ENCODE results near the gene SPAG5.
A peak's percentile ranks its signal among the peaks of the same experiment; 100 is the strongest.

The SPAG5 gene

DNA sequence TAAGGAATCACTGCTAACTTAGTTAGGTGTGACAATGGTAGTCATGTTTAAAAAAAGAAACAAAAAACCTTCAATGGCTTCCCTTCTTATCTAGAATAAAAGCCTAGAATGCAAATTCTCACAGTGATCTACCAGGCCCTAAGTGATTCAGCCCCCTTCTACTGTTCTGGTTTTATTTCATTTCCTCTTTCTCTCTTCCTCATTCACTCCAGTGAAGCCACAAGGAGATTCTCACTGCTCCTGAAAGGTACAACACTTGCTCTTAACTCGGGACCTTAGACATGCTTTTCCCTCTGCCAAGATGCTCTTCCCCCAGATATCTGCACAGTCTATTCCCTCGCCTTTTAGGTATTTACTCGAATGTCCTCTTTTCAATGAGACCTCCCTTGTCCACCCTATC is 31.2 kb downstream of the SPAG5 start:
- H3K9me3 ChIP-seq (replicated peaks; ENCODE audit: insufficient read depth, low read length) = no peaks in the 10 kb centered on the region
- no peaks in the 10 kb centered on the region; the same call in 1 of the 2 replicates for H4K20me1 ChIP-seq (ENCODE audit: insufficient read depth, low read length)
- H2AFZ ChIP-seq (ENCODE audit: low read length) = no peak overlapping the region
- H3K9me2 ChIP-seq (replicated peaks; ENCODE audit: insufficient read depth, low read length) = no peaks in the 10 kb centered on the region
- TF ChIP-seq, protein P1, sequence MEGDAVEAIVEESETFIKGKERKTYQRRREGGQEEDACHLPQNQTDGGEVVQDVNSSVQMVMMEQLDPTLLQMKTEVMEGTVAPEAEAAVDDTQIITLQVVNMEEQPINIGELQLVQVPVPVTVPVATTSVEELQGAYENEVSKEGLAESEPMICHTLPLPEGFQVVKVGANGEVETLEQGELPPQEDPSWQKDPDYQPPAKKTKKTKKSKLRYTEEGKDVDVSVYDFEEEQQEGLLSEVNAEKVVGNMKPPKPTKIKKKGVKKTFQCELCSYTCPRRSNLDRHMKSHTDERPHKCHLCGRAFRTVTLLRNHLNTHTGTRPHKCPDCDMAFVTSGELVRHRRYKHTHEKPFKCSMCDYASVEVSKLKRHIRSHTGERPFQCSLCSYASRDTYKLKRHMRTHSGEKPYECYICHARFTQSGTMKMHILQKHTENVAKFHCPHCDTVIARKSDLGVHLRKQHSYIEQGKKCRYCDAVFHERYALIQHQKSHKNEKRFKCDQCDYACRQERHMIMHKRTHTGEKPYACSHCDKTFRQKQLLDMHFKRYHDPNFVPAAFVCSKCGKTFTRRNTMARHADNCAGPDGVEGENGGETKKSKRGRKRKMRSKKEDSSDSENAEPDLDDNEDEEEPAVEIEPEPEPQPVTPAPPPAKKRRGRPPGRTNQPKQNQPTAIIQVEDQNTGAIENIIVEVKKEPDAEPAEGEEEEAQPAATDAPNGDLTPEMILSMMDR (IDR thresholded peaks at IDR 0.05; ENCODE audit: low read length) = no peak
- TF ChIP-seq EZH2 (optimal IDR thresholded peaks at IDR 0.05; ENCODE audit: low read depth, low read length) = no peak
- no peak for TF ChIP-seq EZH2phosphoT487 (IDR thresholded peaks at IDR 0.05; ENCODE audit: low read length)
- no peaks in the 10 kb centered on the region for H3K27me3 ChIP-seq (replicated peaks; ENCODE audit: insufficient read depth, low read length)
- no peak overlapping the region for H3K4me3 ChIP-seq (ENCODE audit: low read length)
- no peak overlapping the region for H3K9ac ChIP-seq (ENCODE audit: low read length)
- H3F3A ChIP-seq (ENCODE audit: insufficient read depth, low read length) = 0 out of 2 replicates have a peak, but pooled peaks cover 15% of the 10 kb centered on the region
- no peaks in the 10 kb centered on the region; the same call in 1 of the 2 replicates for H3K36me3 ChIP-seq (replicated peaks; ENCODE audit: insufficient read depth, low read length)
- peaks cover 26% of the 10 kb centered on the region for H3K4me1 ChIP-seq (ENCODE audit: low read length)
- H3K4me2 ChIP-seq (ENCODE audit: low read depth, low read length) = peak overlapping the region; percentile 41; the same call in 1 of the 2 replicates
- H3K79me2 ChIP-seq (ENCODE audit: low read length) = peaks cover 67% of the 10 kb centered on the region
- H3K27ac ChIP-seq (ENCODE audit: low read length) = peak overlapping the region; percentile 33; the same call in 1 of the 2 replicates
- DNase-seq = no peak

DNA sequence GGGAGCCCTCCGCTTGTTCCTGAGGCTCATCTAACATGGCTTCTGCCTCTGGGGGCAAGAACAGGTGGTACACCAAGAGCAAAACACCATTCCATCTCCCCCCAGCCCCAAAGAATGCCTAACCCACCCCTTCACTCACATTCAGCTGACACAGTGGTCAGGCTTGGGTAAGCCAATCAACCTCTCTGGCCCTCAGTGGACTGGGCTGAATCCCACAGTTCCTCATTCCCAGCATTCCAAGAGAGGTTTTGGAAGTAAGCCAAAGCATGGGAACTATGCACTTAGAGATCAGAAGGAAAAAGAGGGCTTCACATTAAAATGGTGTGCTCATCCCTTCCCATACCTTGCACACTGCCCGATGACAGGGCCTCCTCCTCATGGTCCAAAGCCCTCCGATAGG is 35.4 kb downstream of the SPAG5 start:
- no peaks in the 10 kb centered on the region for H3K9me2 ChIP-seq (replicated peaks; ENCODE audit: insufficient read depth, low read length)
- H3K4me1 ChIP-seq (ENCODE audit: low read length) = peaks cover 11% of the 10 kb centered on the region
- H3K79me2 ChIP-seq (ENCODE audit: low read length) = peaks cover 38% of the 10 kb centered on the region
- no peaks in the 10 kb centered on the region for H3K27me3 ChIP-seq (replicated peaks; ENCODE audit: insufficient read depth, low read length)
- no peaks in the 10 kb centered on the region for H3K9me3 ChIP-seq (replicated peaks; ENCODE audit: insufficient read depth, low read length)
- no peak overlapping the region for H3K9ac ChIP-seq (ENCODE audit: low read length)
- 0 out of 2 replicates have a peak, but pooled peaks cover 6% of the 10 kb centered on the region for H3F3A ChIP-seq (ENCODE audit: insufficient read depth, low read length)
- H3K36me3 ChIP-seq (replicated peaks; ENCODE audit: insufficient read depth, low read length) = no peaks in the 10 kb centered on the region; the same call in none of the 2 replicates
- H4K20me1 ChIP-seq (ENCODE audit: insufficient read depth, low read length) = no peaks in the 10 kb centered on the region
- TF ChIP-seq EZH2 (optimal IDR thresholded peaks at IDR 0.05; ENCODE audit: low read depth, low read length) (no peak), EZH2phosphoT487 (IDR thresholded peaks at IDR 0.05; ENCODE audit: low read length) (no peak)
- TF ChIP-seq, protein P1 (IDR thresholded peaks at IDR 0.05; ENCODE audit: low read length) = no peak
- no peak overlapping the region for H3K4me3 ChIP-seq (ENCODE audit: low read length)
- DNase-seq = no peak
- H2AFZ ChIP-seq (ENCODE audit: low read length) = no peak overlapping the region
- H3K4me2 ChIP-seq (ENCODE audit: low read depth, low read length) = no peak overlapping the region
- H3K27ac ChIP-seq (ENCODE audit: low read length) = no peak overlapping the region

DNA sequence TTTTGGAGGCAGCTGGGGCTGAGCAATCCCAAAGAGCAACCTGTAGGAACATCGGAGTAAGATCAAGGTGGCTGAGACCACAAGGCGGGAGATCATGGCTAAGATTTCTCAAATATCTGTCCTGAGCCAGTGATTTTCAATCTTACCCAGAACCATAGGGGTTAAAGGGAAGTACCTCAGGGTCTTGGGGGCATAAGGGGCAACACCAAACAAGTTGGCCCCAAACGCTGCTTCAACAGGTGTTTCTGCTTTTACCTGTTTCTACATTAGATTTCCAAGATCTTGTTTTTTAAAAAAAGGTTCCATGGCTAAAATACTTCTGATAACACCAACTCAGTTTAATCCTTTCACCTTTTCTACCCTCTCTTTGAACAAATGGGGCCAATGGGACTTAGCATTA is 43.8 kb downstream of the SPAG5 start:
- no peak overlapping the region for H3K4me3 ChIP-seq (ENCODE audit: low read length)
- no peaks in the 10 kb centered on the region; the same call in 1 of the 2 replicates for H3K36me3 ChIP-seq (replicated peaks; ENCODE audit: insufficient read depth, low read length)
- H3K9me3 ChIP-seq (replicated peaks; ENCODE audit: insufficient read depth, low read length) = no peaks in the 10 kb centered on the region
- peaks cover 3% of the 10 kb centered on the region; the same call in 1 of the 2 replicates for H3K4me1 ChIP-seq (ENCODE audit: low read length)
- H4K20me1 ChIP-seq (ENCODE audit: insufficient read depth, low read length) = no peaks in the 10 kb centered on the region
- H3K27ac ChIP-seq (ENCODE audit: low read length) = no peak overlapping the region
- TF ChIP-seq, protein P1 (IDR thresholded peaks at IDR 0.05; ENCODE audit: low read length) = no peak
- TF ChIP-seq EZH2phosphoT487 (IDR thresholded peaks at IDR 0.05; ENCODE audit: low read length) = no peak
- DNase-seq = no peak
- no peaks in the 10 kb centered on the region for H3K9me2 ChIP-seq (replicated peaks; ENCODE audit: insufficient read depth, low read length)
- H3F3A ChIP-seq (ENCODE audit: insufficient read depth, low read length) = no peaks in the 10 kb centered on the region; the same call in 1 of the 2 replicates
- 0 out of 2 replicates have a peak, but pooled peaks cover 5% of the 10 kb centered on the region for H3K27me3 ChIP-seq (replicated peaks; ENCODE audit: insufficient read depth, low read length)
- H3K4me2 ChIP-seq (ENCODE audit: low read depth, low read length) = no peak overlapping the region
- no peaks in the 10 kb centered on the region for H3K79me2 ChIP-seq (ENCODE audit: low read length)
- no peak overlapping the region for H2AFZ ChIP-seq (ENCODE audit: low read length)
- H3K9ac ChIP-seq (ENCODE audit: low read length) = no peak overlapping the region
